ENCODE data around the gene NID2. TPM values are rescaled to one million over a fixed set of nuclear protein-coding genes. Genes with fewer than 3 reads are reported as not detected.

The NID2 gene
- total and polyA plus RNA-seq, 2 donors (not counting 1 experiment from before 2014, with no cell fraction given) = not detected

DNA sequence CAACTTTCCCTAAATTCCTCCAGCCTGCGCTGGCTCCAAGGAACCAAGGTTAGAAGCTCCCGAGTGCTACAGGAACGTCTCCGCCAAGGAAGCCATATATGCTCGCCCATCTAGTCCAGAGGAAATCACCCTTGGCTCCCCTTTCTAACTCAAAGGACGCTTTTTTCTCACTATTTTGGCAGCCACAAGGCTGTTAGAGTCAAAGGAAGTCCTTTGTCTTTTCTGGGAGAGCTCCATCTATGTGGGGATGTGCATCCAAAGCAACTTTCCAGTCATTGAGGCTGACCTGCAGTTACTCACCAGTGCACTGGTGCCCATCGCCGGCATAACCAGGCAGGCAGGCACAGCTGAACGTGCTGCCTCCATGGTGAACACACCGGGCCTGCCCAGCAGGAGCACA, 42.0 kb downstream of the NID2 start:
- POLR2A ChIA-PET = no interaction called here
- Histone ChIP-seq H3K4me3 (ENCODE audit: control extremely low read depth in 1 of 5, extremely low read depth in 1 of 5, insufficient read depth in 1 of 5, low read depth in 2 of 5, low read length in 4 of 5) (no peak overlapping the region), H3K27ac (ENCODE audit: low read length in 2 of 2) (no peak overlapping the region), H3K4me1 (ENCODE audit: control insufficient read depth in 2 of 2, insufficient read depth in 2 of 2, low read length in 2 of 2) (no peaks in the 10 kb centered on the region), H3K36me3 (replicated peaks in 1 of 2; ENCODE audit: control extremely low read depth in 1 of 2, control insufficient read depth in 1 of 2, extremely low read depth in 1 of 2, insufficient read depth in 2 of 2, low read length in 1 of 2) (no peaks in the 10 kb centered on the region), H3K9ac (ENCODE audit: low read length) (no peak overlapping the region), H2AFZ (ENCODE audit: insufficient read depth, low read depth, low read length, poor library complexity, severe bottlenecking) (no peak overlapping the region), H3K27me3 (replicated peaks in 1 of 4; ENCODE audit: control extremely low read depth in 1 of 4, control insufficient read depth in 3 of 4, insufficient read depth in 4 of 4, low read length in 3 of 4) (no peaks in the 10 kb centered on the region), H3K9me3 (ENCODE audit: control extremely low read depth in 1 of 3, control insufficient read depth in 2 of 3, insufficient read depth in 1 of 3, low read length in 2 of 3) (peaks cover 0 to 3% (median 0%) of the 10 kb centered on the region in 3 donors), H4K20me1 (ENCODE audit: control insufficient read depth, insufficient read depth, low read length, poor library complexity, severe bottlenecking) (no peaks in the 10 kb centered on the region), H3K79me2 (ENCODE audit: control insufficient read depth, insufficient read depth, low read length) (no peaks in the 10 kb centered on the region), H3K4me2 (replicated peaks; ENCODE audit: low read depth, low read length, poor library complexity, severe bottlenecking) (no peak overlapping the region)
- intact Hi-C loops (cut with micrococcal nuclease) = no loop called here
- ATAC-seq (ENCODE audit: low read depth) = no peak
- Mint-ChIP-seq H3K9me3 (ENCODE audit: insufficient read depth) (no peaks in the 10 kb centered on the region), H3K4me1 (no peaks in the 10 kb centered on the region), H3K27me3 (peaks cover 13% of the 10 kb centered on the region), H3K4me3 (no peak overlapping the region), H3K27ac (no peak overlapping the region)
- no peak for DNase-seq
- TF ChIP-seq, protein P1, sequence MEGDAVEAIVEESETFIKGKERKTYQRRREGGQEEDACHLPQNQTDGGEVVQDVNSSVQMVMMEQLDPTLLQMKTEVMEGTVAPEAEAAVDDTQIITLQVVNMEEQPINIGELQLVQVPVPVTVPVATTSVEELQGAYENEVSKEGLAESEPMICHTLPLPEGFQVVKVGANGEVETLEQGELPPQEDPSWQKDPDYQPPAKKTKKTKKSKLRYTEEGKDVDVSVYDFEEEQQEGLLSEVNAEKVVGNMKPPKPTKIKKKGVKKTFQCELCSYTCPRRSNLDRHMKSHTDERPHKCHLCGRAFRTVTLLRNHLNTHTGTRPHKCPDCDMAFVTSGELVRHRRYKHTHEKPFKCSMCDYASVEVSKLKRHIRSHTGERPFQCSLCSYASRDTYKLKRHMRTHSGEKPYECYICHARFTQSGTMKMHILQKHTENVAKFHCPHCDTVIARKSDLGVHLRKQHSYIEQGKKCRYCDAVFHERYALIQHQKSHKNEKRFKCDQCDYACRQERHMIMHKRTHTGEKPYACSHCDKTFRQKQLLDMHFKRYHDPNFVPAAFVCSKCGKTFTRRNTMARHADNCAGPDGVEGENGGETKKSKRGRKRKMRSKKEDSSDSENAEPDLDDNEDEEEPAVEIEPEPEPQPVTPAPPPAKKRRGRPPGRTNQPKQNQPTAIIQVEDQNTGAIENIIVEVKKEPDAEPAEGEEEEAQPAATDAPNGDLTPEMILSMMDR (IDR thresholded peaks at IDR 0.05) = no peak
- no peak for TF ChIP-seq EZH2 (IDR thresholded peaks at IDR 0.05; ENCODE audit: borderline replicate concordance, insufficient read depth, low read depth, low read length, poor library complexity, severe bottlenecking)
- WGBS (ENCODE audit: insufficient coverage) = 100% methylated on average over 6 of the region's 10 CpGs
- CTCF ChIA-PET = no interaction called here

DNA sequence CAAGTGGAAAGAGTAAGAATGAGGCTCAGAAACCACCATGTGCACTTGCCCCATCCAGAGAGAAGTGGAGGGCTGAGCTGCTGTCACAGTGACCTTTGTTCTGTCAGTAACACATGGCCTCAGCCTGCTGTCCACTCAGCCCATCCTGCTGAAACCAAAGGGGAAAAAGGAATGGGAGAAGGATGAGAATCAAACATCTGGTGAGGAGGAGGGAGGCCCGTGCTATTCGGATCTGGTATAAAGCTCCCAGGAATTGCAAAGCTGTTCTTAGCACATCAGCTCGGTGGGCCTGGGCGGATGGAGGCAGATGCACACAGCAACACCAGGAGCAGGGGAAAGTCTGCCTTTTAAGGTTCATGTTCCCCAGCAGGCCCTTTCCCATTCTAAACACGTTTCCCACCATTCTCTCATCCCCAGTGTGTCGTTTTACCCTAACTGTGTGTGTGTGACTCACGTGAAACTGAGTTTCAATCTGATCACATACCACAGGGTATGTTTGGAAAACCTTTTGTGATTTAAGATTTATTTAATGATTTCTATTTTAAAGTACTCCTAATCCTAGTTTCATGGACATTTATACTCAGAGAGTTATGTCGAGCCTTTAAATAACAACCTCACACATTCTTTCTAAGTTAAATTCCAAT, 42.7 kb downstream of the NID2 start:
- Histone ChIP-seq H3K27me3 (replicated peaks in 1 of 4; ENCODE audit: control extremely low read depth in 1 of 4, control insufficient read depth in 3 of 4, insufficient read depth in 4 of 4, low read length in 3 of 4) (no peaks in the 10 kb centered on the region), H3K27ac (ENCODE audit: low read length in 2 of 2) (no peak overlapping the region), H3K4me1 (ENCODE audit: control insufficient read depth in 2 of 2, insufficient read depth in 2 of 2, low read length in 2 of 2) (peaks cover 2% of the 10 kb centered on the region in 2 donors), H3K9ac (ENCODE audit: low read length) (no peak overlapping the region), H3K9me3 (ENCODE audit: control extremely low read depth in 1 of 3, control insufficient read depth in 2 of 3, insufficient read depth in 1 of 3, low read length in 2 of 3) (peaks cover 0 to 3% (median 0%) of the 10 kb centered on the region in 3 donors), H3K36me3 (replicated peaks in 1 of 2; ENCODE audit: control extremely low read depth in 1 of 2, control insufficient read depth in 1 of 2, extremely low read depth in 1 of 2, insufficient read depth in 2 of 2, low read length in 1 of 2) (no peaks in the 10 kb centered on the region), H3K4me3 (ENCODE audit: control extremely low read depth in 1 of 5, extremely low read depth in 1 of 5, insufficient read depth in 1 of 5, low read depth in 2 of 5, low read length in 4 of 5) (no peak overlapping the region), H3K4me2 (replicated peaks; ENCODE audit: low read depth, low read length, poor library complexity, severe bottlenecking) (no peak overlapping the region), H4K20me1 (ENCODE audit: control insufficient read depth, insufficient read depth, low read length, poor library complexity, severe bottlenecking) (no peaks in the 10 kb centered on the region), H2AFZ (ENCODE audit: insufficient read depth, low read depth, low read length, poor library complexity, severe bottlenecking) (no peak overlapping the region), H3K79me2 (ENCODE audit: control insufficient read depth, insufficient read depth, low read length) (no peaks in the 10 kb centered on the region)
- H3K27me3 Mint-ChIP-seq = peaks cover 8% of the 10 kb centered on the region
- H3K4me1 Mint-ChIP-seq = peaks cover 3% of the 10 kb centered on the region
- POLR2A ChIA-PET = no interaction called here
- no peak for TF ChIP-seq EZH2 (IDR thresholded peaks at IDR 0.05; ENCODE audit: borderline replicate concordance, insufficient read depth, low read depth, low read length, poor library complexity, severe bottlenecking)
- TF ChIP-seq, protein P1 (IDR thresholded peaks at IDR 0.05) = no peak
- H3K4me3 Mint-ChIP-seq = no peak overlapping the region
- no peak overlapping the region for H3K27ac Mint-ChIP-seq
- CTCF ChIA-PET = no interaction called here
- ATAC-seq (ENCODE audit: low read depth) = no peak
- no peak for DNase-seq
- H3K9me3 Mint-ChIP-seq (ENCODE audit: insufficient read depth) = no peaks in the 10 kb centered on the region
- 84% methylated on average over 4 of the region's 8 CpGs for WGBS (ENCODE audit: insufficient coverage)
- intact Hi-C loops (cut with micrococcal nuclease) = no loop called here

All from B cell (primary cell).